B cell (primary cell): Measurements from ENCODE around the gene CAPZA2. TPM values are rescaled to one million over a fixed set of nuclear protein-coding genes. Genes with fewer than 3 reads are reported as not detected.

ENCODE experiments used
- ATAC-seq: fragments of 200-7000 bp; cut with Tn5 transposase; one replicate; pipeline ENCODE4 v1.10.0; 2021; ENCODE audit warnings: low read depth, mild to moderate bottlenecking, moderate number of reproducible peaks, moderate library complexity
- CTCF ChIA-PET: fragments of 350-600 bp; sonication (Branson Sonifier 250); formaldehyde crosslinking; loops from one replicate; lab custom pipeline; 2021; ENCODE audit warnings: antibody characterized with exemption, inconsistent platforms; lab: Charles Lee
- POLR2A ChIA-PET: fragments of 350-600 bp; sonication (Branson Sonifier 250); formaldehyde crosslinking; loops from one replicate; lab custom pipeline; 2021; ENCODE audit warnings: antibody characterized with exemption; lab: Charles Lee
- DNase-seq: peaks from one replicate; pipeline ENCODE4 v3.0.0; 2013
- H2AFZ ChIP-seq: 2 replicates; pipeline ENCODE4 v1.6.1; 2012; ENCODE audit warnings: mild to moderate bottlenecking, low read depth, low read length; ENCODE audit not compliant: insufficient read depth, poor library complexity, severe bottlenecking
- H3K27ac ChIP-seq, 2 donors: 1 replicate in 1 of 2; 2 replicates in 1 of 2; pipeline ENCODE4 v1.5.1; 2012 to 2013; ENCODE audit warnings: low read length in 2 of 2, mild to moderate bottlenecking in 2 of 2, moderate library complexity in 1 of 2
- H3K27me3 ChIP-seq, 4 experiments: fragments of 200-600 bp in 1 of 4; sonication (generic) in 1 of 4; replicated peaks in 1 of 4; 1 replicate in 2 of 4; 2 replicates in 2 of 4; pipeline versions ENCODE4 v1.6.1 to v1.7.0; 2013 to 2016; ENCODE audit warnings: low read length in 3 of 4, mild to moderate bottlenecking in 2 of 4, mixed read lengths in 1 of 4, moderate library complexity in 1 of 4; ENCODE audit not compliant: insufficient read depth in 4 of 4, control insufficient read depth in 3 of 4; ENCODE audit errors: control extremely low read depth in 1 of 4
- H3K36me3 ChIP-seq, 2 experiments: replicated peaks in 1 of 2; 1 replicate in 1 of 2; 2 replicates in 1 of 2; pipeline versions ENCODE4 v1.6.1 to v1.7.1; 2013; ENCODE audit warnings: low read length in 1 of 2; ENCODE audit not compliant: insufficient read depth in 2 of 2, control insufficient read depth in 1 of 2; ENCODE audit errors: control extremely low read depth in 1 of 2, extremely low read depth in 1 of 2
- H3K4me1 ChIP-seq, 2 donors: fragments of 200-600 bp in 1 of 2; sonication (generic) in 1 of 2; 1 replicate in 1 of 2; 2 replicates in 1 of 2; pipeline versions ENCODE4 v1.5.1 to v1.6.1; 2013 to 2017; ENCODE audit warnings: low read length in 2 of 2; ENCODE audit not compliant: control insufficient read depth in 2 of 2, insufficient read depth in 2 of 2
- H3K4me2 ChIP-seq: replicated peaks from 2 replicates; pipeline ENCODE3; 2012; ENCODE audit warnings: mild to moderate bottlenecking, low read depth, low read length; ENCODE audit not compliant: poor library complexity, severe bottlenecking
- H3K4me3 ChIP-seq, 5 experiments: fragments of 200-600 bp in 1 of 5; sonication (generic) in 1 of 5; 1 replicate in 3 of 5; 2 replicates in 2 of 5; pipeline versions ENCODE4 v1.5.1 to v1.7.0; 2011 to 2016; ENCODE audit warnings: low read length in 4 of 5, mild to moderate bottlenecking in 4 of 5, low read depth in 2 of 5, control low read depth in 1 of 5, moderate library complexity in 1 of 5; ENCODE audit not compliant: insufficient read depth in 1 of 5; ENCODE audit errors: control extremely low read depth in 1 of 5, extremely low read depth in 1 of 5
- H3K79me2 ChIP-seq: fragments of 200-600 bp; sonication (generic); one replicate; pipeline ENCODE4 v1.6.0; 2016; ENCODE audit warnings: low read length; ENCODE audit not compliant: control insufficient read depth, insufficient read depth
- H3K9ac ChIP-seq: fragments of 200-600 bp; sonication (generic); 2 replicates; pipeline ENCODE4 v1.6.1; 2017; ENCODE audit warnings: mild to moderate bottlenecking, low read length, moderate library complexity
- H3K9me3 ChIP-seq, 3 donors: one replicate each; pipeline versions ENCODE4 v1.6.1 to v1.7.1; 2013; ENCODE audit warnings: low read length in 2 of 3; ENCODE audit not compliant: control insufficient read depth in 2 of 3, insufficient read depth in 1 of 3; ENCODE audit errors: control extremely low read depth in 1 of 3
- H4K20me1 ChIP-seq: 2 replicates; pipeline ENCODE4 v1.6.0; 2012; ENCODE audit warnings: mild to moderate bottlenecking, low read length; ENCODE audit not compliant: insufficient read depth, control insufficient read depth, poor library complexity, severe bottlenecking
- H3K27ac Mint-ChIP-seq: one replicate; pipeline ENCODE4 v1.8.0; 2021; ENCODE audit warnings: mixed read lengths
- H3K27me3 Mint-ChIP-seq: one replicate; pipeline ENCODE4 v1.8.0; 2021; ENCODE audit warnings: mixed read lengths
- H3K4me1 Mint-ChIP-seq: one replicate; pipeline ENCODE4 v1.8.0; 2021; ENCODE audit warnings: mixed read lengths
- H3K4me3 Mint-ChIP-seq: one replicate; pipeline ENCODE4 v1.8.0; 2021; ENCODE audit warnings: mixed read lengths
- H3K9me3 Mint-ChIP-seq: one replicate; pipeline ENCODE4 v1.8.0; 2022; ENCODE audit warnings: mixed read lengths; ENCODE audit not compliant: insufficient read depth
- EZH2 ChIP-seq: IDR thresholded peaks from 2 replicates; pipeline ENCODE4 v1.6.1; 2012; ENCODE audit warnings: borderline replicate concordance, low read depth, mild to moderate bottlenecking, moderate library complexity, low read length; ENCODE audit not compliant: insufficient read depth, poor library complexity, severe bottlenecking
- WGBS: methylation state at CpG from one replicate; pipeline ENCODE4 v1.1.5; 2013; ENCODE audit warnings: missing lambda C conversion rate; ENCODE audit not compliant: insufficient coverage; 5-methylcytosine and 5-hydroxymethylcytosine counted together
- intact Hi-C: fragments of 100-400 bp; cut with micrococcal nuclease; formaldehyde crosslinking; loops from one replicate; pipeline ENCODE4 v1.10.0; 2022
- polyA plus RNA-seq: library from polyadenylated mRNA; depleted of rRNA; stranded (reverse); fragments of >200 nt; gene quantifications from 2 replicates; pipeline ENCODE4 v1.2.3, GENCODE V29; 2012
- total RNA-seq, 2 donors: library from RNA; stranded (reverse); fragments of 120-200 nt in 1 of 2; gene quantifications; 1 replicate in 1 of 2; 2 replicates in 1 of 2; pipeline versions ENCODE4 v1.2.3 to v1.2.4, GENCODE V29; 2013 to 2022
- TF ChIP-seq, protein P1 (sequence below): fragments of 200-600 bp; IDR thresholded peaks from one replicate; pipeline ENCODE4 v1.8.0; 2022; ENCODE audit warnings: antibody characterized with exemption, mild to moderate bottlenecking

CAPZA2 gene
- total and polyA plus RNA-seq, 2 donors (not counting 1 experiment from before 2014, with no cell fraction given), result 15.0 to 79.0 TPM

DNA sequence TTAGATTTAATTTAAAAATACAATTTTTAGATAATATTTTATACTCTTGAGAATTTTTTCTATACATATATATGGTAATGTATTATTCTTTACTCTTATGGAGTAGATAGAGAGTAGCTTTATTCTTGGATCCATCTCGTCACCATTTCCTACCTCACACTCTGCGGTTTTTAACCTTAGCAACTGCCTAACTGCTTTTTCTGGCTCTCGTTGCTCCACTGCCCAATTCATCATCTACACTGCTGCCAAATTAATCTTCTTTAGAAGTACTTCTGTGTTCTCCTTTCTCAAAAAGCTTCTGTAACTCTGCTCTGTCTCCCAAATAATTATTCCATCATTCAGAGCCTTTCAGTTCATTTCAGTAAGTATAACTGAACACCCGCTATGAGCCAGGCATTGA is 35.3 kb downstream of the CAPZA2 start:
- intact Hi-C loops, result no loop called here
- Histone ChIP-seq H3K4me3 (no peak overlapping the region), H3K4me1 (no peaks in the 10 kb centered on the region), H3K9me3 (no peaks in the 10 kb centered on the region), H4K20me1 (peaks cover 24% of the 10 kb centered on the region), H3K36me3 (peaks cover 7 to 33% of the 10 kb centered on the region in 2 experiments), H3K27me3 (no peaks in the 10 kb centered on the region), H3K9ac (no peak overlapping the region), H2AFZ (no peak overlapping the region), H3K4me2 (no peak overlapping the region), H3K79me2 (no peaks in the 10 kb centered on the region), H3K27ac (no peak overlapping the region)
- POLR2A ChIA-PET, result no interaction called here
- CTCF ChIA-PET, result no interaction called here
- DNase-seq (no peak), ATAC-seq (no peak)
- Mint-ChIP-seq H3K4me3 (no peak overlapping the region), H3K9me3 (no peaks in the 10 kb centered on the region), H3K4me1 (peaks cover 5% of the 10 kb centered on the region), H3K27me3 (no peaks in the 10 kb centered on the region), H3K27ac (no peak overlapping the region)
- TF ChIP-seq EZH2, result no peak
- TF ChIP-seq, protein P1, sequence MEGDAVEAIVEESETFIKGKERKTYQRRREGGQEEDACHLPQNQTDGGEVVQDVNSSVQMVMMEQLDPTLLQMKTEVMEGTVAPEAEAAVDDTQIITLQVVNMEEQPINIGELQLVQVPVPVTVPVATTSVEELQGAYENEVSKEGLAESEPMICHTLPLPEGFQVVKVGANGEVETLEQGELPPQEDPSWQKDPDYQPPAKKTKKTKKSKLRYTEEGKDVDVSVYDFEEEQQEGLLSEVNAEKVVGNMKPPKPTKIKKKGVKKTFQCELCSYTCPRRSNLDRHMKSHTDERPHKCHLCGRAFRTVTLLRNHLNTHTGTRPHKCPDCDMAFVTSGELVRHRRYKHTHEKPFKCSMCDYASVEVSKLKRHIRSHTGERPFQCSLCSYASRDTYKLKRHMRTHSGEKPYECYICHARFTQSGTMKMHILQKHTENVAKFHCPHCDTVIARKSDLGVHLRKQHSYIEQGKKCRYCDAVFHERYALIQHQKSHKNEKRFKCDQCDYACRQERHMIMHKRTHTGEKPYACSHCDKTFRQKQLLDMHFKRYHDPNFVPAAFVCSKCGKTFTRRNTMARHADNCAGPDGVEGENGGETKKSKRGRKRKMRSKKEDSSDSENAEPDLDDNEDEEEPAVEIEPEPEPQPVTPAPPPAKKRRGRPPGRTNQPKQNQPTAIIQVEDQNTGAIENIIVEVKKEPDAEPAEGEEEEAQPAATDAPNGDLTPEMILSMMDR, result no peak
- 88% methylated on average over 3 of the region's 4 CpGs for WGBS

DNA sequence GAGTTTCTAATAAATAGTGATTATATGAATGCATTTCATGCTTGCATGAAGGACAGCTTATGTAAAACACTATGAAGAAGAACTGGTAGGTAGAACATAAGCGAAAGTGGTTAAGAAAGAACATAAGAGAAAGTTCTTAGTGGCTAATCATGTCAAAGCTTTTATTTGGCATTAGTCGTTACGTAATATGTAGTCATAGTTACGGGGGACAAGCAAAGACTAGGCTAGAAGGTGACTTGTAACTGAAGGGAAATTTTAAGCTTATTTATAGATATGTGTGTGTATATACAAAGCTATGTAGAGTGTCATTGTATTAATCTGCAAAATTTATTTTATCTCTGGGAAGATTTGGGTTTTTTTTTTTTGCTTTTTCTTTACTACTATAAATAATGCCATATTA is 36.9 kb downstream of the CAPZA2 start:
- Mint-ChIP-seq H3K27me3 (no peaks in the 10 kb centered on the region), H3K9me3 (no peaks in the 10 kb centered on the region), H3K4me1 (peaks cover 5% of the 10 kb centered on the region), H3K27ac (no peak overlapping the region), H3K4me3 (no peak overlapping the region)
- Histone ChIP-seq H3K27me3 (no peaks in the 10 kb centered on the region), H3K9ac (no peak overlapping the region), H3K4me2 (no peak overlapping the region), H3K9me3 (no peaks in the 10 kb centered on the region), H3K4me3 (no peak overlapping the region), H3K36me3 (peaks cover 12 to 31% of the 10 kb centered on the region in 2 experiments), H3K4me1 (no peaks in the 10 kb centered on the region), H3K27ac (no peak overlapping the region), H4K20me1 (peaks cover 26% of the 10 kb centered on the region), H3K79me2 (no peaks in the 10 kb centered on the region), H2AFZ (no peak overlapping the region)
- ATAC-seq (no peak), DNase-seq (no peak)
- intact Hi-C loops, result no loop called here
- ChIA-PET CTCF (no interaction called here), POLR2A (no interaction called here)
- TF ChIP-seq, protein P1, result no peak
- no peak for TF ChIP-seq EZH2
- 100% methylated on average over 4 of the region's 4 CpGs for WGBS
